ENCODE results near the gene FRZB.

FRZB gene

DNA sequence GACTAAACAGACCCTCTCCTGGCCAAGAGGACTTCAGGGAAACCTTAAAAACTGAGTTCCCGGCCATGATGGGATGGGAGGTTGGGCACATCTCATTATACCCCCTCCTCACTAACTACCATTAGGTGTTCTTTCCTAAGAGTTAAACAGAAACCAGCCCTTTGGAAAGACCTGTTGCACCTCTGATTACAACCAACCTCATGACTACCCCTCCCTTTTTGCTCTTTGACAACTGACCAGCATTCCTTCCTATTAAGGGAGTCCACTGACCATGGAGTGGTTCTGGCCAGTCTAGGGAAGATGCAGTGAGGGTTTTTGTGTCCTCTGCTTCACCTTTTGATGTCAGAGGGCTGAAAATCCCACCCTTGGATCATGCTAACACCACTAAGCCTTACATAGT, 44.5 kb upstream of the FRZB start:
- H3K4me3 ChIP-seq (replicated peaks; ENCODE audit: low read depth, low read length): no peak overlapping the region
- TF ChIP-seq, protein P1, sequence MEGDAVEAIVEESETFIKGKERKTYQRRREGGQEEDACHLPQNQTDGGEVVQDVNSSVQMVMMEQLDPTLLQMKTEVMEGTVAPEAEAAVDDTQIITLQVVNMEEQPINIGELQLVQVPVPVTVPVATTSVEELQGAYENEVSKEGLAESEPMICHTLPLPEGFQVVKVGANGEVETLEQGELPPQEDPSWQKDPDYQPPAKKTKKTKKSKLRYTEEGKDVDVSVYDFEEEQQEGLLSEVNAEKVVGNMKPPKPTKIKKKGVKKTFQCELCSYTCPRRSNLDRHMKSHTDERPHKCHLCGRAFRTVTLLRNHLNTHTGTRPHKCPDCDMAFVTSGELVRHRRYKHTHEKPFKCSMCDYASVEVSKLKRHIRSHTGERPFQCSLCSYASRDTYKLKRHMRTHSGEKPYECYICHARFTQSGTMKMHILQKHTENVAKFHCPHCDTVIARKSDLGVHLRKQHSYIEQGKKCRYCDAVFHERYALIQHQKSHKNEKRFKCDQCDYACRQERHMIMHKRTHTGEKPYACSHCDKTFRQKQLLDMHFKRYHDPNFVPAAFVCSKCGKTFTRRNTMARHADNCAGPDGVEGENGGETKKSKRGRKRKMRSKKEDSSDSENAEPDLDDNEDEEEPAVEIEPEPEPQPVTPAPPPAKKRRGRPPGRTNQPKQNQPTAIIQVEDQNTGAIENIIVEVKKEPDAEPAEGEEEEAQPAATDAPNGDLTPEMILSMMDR (IDR thresholded peaks at IDR 0.05; ENCODE audit: low read length, missing control alignments): no peak
- DNase-seq (ENCODE audit: low read depth): no peak

- TF ChIP-seq, protein P1 (IDR thresholded peaks at IDR 0.05; ENCODE audit: low read length, missing control alignments): no peak
- H3K4me3 ChIP-seq (replicated peaks; ENCODE audit: low read depth, low read length): no peak overlapping the region
- DNase-seq (ENCODE audit: low read depth): no peak
These were observed 40.8 kb upstream of the FRZB start for GRCh38 chr2:182907081-182907830.

- no peak for DNase-seq (ENCODE audit: low read depth)
- TF ChIP-seq, protein P1 (IDR thresholded peaks at IDR 0.05; ENCODE audit: low read length, missing control alignments): no peak
- no peak overlapping the region for H3K4me3 ChIP-seq (replicated peaks; ENCODE audit: low read depth, low read length)
These were observed 40.0 kb upstream of the FRZB start for GRCh38 chr2:182906454-182906853.

- no peak for DNase-seq (ENCODE audit: low read depth)
- H3K4me3 ChIP-seq (replicated peaks; ENCODE audit: low read depth, low read length): no peak overlapping the region
- TF ChIP-seq, protein P1 (IDR thresholded peaks at IDR 0.05; ENCODE audit: low read length, missing control alignments): no peak
These were observed 38.4 kb upstream of the FRZB start for GRCh38 chr2:182904844-182905243.

GRCh38 chr2:182903566-182903965, 37.1 kb upstream of the FRZB start:
- no peak for DNase-seq (ENCODE audit: low read depth)
- TF ChIP-seq, protein P1 (IDR thresholded peaks at IDR 0.05; ENCODE audit: low read length, missing control alignments): no peak
- no peak overlapping the region for H3K4me3 ChIP-seq (replicated peaks; ENCODE audit: low read depth, low read length)

- no peak overlapping the region for H3K4me3 ChIP-seq (replicated peaks; ENCODE audit: low read depth, low read length)
- TF ChIP-seq, protein P1 (IDR thresholded peaks at IDR 0.05; ENCODE audit: low read length, missing control alignments): no peak
- DNase-seq (ENCODE audit: low read depth): no peak
These were observed 35.3 kb upstream of the FRZB start for GRCh38 chr2:182901748-182902147.

DNA sequence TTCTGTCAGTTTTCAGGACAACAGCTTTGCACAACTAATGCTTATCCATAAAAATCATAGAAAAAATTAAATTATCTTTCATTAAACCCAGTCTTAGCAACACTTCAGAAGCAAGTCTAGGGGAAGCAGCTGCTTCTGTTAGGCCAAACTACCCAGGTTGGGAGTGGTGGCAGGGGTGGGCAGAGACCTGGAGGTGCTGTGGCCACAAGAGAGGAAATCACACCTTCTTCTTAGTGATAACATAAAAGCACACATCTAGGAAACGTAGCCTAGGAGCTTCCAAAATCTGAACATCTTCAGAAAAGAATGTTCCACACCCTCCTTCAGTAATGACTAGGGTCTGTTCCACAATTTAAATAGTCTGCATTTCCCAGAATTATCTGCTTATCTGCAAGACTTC, 32.3 kb upstream of the FRZB start:
- TF ChIP-seq, protein P1 (IDR thresholded peaks at IDR 0.05; ENCODE audit: low read length, missing control alignments): no peak
- no peak for DNase-seq (ENCODE audit: low read depth)

More for the DNA sequence above, 32.3 kb upstream of the FRZB start:
- H3K4me3 ChIP-seq (replicated peaks; ENCODE audit: low read depth, low read length): no peak overlapping the region

Data from fibroblast of pulmonary artery (primary cell).